ENCODE results near the gene ATXN7L2.
"Not testable (repeated sequence)": the region's sequence is repeated elsewhere in the genome, so short reads cannot be mapped to it uniquely, and the experiment has no call there.

ATXN7L2 gene

GRCh38 chr1:109483672-109484518, at the start of gene ATXN7L2:
TSS of gene ATXN7L2 (plus strand) at chr1:109483905. CDS start at chr1:109483954, 49 bp downstream.
- DNase-seq (ENCODE audit: low read depth in 2 of 2): peak; percentile 78 to 83

DNA sequence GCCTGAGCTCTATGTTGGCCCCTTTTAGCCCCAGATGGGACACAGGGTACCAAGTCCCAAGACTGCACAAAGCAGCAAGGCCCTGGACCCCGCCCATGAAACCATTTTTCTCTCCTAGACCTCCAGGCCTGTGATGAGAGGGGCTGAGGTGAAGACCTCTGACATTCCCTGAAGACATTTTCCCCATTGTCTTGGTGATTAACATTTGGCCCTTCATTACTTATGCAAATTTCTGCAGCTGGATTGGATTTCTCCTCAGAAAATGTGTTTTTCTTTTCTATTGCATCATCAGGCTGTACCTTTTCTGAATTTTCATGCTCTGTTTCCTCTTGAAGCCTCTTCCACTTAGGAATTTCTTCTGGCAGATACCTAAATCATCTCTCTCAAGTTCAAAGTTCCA, 49.2 kb upstream of the ATXN7L2 start:
- DNase-seq (ENCODE audit: low read depth in 2 of 2): no peak

GRCh38 chr1:109438798-109439297, 44.9 kb upstream of the ATXN7L2 start:
- no peak for DNase-seq (ENCODE audit: low read depth in 2 of 2)

GRCh38 chr1:109441069-109441468, 42.6 kb upstream of the ATXN7L2 start:
- DNase-seq (ENCODE audit: low read depth in 2 of 2): no peak

DNA sequence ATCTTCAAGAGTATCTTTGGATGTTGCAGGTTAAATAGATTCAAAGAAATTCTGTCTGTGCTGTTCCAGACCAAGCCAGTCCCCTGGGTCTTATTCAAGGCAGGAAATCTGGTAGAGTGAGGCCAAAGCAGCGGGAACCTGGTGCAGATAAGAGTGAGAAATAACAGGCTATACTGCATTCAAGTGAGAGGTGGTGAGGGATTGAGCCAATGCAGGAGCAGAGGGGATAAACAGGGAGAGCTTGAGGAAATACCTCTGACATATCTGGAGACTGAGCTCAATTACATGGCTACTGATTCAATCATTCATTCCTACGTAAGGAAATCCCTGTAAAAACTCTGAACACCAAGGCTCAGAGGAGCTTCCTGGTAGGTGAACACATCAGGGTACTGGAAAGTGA, 40.2 kb upstream of the ATXN7L2 start:
- DNase-seq (ENCODE audit: low read depth in 2 of 2): no peak

DNA sequence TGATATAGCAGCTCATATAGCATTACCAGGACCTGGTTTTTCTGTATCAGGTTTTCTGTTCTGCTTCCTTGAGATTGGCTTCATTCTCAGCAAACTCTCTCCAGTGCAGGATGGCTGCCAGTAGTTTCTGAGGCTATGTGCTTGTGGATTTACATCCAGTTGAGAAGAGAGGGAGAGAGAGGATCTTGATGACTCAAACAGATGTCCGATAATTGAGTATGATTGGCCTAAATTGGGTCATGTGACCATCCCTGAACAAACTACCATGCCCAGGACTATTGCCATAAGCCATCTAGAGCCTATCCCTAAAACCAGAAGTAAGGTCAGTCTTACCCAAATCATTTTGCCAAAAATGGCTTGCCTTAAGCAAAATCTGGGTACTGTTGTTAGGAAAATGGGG, 39.4 kb upstream of the ATXN7L2 start:
- DNase-seq (ENCODE audit: low read depth in 2 of 2): no peak

- not testable (repeated sequence) for DNase-seq (ENCODE audit: low read depth in 2 of 2)
These were observed 37.6 kb upstream of the ATXN7L2 start for GRCh38 chr1:109445949-109446695.

GRCh38 chr1:109447524-109447923, 36.2 kb upstream of the ATXN7L2 start:
- no peak for DNase-seq (ENCODE audit: low read depth in 2 of 2)

- DNase-seq (ENCODE audit: low read depth in 2 of 2): no peak
These were observed 29.1 kb upstream of the ATXN7L2 start for GRCh38 chr1:109454497-109455133.

- DNase-seq (ENCODE audit: low read depth in 2 of 2): no peak
These were observed 25.9 kb upstream of the ATXN7L2 start for GRCh38 chr1:109457819-109458218.

DNA sequence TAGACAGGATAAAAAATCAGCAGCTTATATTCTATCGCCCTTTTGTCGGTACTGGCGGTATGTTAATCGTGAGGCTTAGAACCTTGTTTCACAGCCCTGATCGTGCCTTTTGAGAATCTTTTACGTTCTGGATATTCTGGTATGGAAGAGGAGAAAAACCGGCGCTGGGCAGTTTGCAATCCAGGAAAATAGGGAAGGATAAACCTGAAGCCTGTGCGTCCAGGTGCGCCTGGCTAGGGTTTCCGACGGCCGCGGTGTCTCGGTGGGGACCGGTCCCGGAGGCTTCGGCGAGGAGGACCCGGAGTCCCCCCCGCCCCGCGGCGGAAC, 17.6 kb upstream of the ATXN7L2 start:
- no peak for DNase-seq (ENCODE audit: low read depth in 2 of 2)

DNA sequence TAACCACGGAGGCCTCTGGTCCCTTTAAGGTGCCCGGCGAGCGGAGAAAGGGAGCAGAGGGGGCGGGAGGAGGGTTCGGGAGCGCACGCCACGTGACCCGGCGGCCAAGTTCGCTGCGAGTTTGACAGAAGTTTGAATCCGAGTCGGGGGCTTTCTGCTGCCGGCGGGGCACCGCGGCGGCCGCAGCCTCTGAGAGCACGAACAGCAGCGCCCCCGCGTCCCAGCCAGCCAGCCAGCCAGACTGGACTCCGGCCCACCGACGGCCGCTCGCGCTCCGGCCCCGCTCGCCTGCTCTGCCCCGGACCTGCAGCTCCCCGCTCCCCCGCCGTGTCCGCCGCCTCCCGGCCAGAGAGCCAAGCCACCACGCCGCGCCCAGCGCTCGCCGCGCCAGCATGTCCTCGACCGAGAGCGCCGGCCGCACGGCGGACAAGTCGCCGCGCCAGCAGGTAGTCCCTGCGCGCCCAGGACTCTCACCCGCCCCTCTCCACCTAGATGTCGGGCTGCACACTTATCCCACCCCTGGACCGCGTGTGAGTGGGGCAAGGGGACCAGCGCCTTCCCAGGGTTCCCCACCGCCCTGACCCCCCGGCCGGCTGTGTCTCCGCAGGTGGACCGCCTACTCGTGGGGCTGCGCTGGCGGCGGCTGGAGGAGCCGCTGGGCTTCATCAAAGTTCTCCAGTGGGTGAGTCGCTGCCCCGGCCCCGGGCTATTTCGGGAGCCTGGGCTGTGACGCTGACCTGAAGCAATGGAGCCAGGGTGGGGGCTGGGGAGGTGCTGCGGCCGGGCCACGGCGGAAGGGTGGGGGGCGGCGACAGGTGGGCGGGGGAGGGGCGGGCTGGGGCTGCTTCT, 17.0 kb upstream of the ATXN7L2 start, which contains the start of gene SYPL2:
TSS of gene SYPL2 (plus strand) at position 95 of the 849 bp plus-strand sequence. CDS start at position 393, 298 bp downstream.
- no peak for DNase-seq (ENCODE audit: low read depth in 2 of 2)

DNA sequence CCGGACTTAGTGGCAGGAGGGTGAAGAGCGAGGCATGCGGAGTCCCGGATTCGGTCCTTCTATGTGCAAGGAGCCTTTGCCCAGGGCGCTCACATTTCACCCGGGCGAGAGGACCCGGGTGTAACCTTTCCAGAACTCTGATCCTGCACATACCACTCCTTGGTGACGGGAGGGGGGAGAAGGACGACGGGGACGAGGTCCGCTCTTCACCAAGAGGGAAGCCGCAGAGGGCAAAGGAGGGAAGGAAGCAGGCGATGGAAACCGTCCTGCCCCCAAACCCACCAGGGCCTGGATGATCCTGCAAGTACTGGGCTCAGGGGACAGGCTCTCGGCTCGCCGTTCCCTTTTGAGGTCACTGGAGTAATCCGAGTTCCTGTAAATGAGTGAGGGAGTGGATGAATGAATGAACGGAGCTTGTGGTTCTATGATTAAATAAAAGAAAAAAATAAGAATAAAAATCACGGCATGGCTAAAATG, 16.4 kb upstream of the ATXN7L2 start:
- DNase-seq (ENCODE audit: low read depth in 2 of 2): no peak

DNA sequence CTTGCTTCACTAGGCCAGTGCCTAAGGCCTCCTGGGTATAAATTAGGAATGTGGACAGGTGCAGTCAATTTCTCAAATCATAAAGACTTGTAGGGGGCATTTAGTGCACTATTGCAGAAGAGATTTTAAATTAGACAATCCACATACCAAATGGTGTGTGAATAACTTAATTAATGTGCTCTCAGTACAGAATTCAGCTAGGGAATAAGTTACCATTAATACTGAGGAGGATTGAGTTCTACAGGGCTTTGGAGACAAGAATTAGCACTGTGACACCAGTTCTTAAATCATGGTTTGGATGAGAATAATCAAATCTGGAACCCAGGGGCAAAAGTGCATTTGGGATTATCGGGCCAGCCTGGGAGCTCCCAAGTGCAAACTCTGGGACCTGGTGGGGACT, 15.6 kb upstream of the ATXN7L2 start:
- DNase-seq (ENCODE audit: low read depth in 2 of 2): no peak

DNA sequence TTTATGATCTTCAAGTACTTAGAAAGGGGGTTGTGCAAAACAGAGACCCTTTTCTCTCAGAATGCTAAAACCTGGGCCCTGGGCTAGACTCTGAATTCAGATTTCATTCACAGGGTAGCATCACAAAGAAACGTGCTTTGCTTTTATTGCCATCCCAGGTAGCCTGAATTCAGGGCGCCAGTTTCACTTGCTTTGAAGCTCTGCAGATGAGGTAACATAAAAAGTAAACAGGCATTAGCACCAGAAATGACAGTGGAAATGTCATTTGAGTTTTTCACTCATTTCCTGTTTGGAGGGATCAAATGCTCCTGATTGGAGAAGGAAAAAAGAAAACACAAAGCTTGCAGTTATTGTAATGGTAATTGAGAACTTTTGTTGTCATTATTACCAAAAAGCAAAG, 14.8 kb upstream of the ATXN7L2 start:
- no peak for DNase-seq (ENCODE audit: low read depth in 2 of 2)

DNA sequence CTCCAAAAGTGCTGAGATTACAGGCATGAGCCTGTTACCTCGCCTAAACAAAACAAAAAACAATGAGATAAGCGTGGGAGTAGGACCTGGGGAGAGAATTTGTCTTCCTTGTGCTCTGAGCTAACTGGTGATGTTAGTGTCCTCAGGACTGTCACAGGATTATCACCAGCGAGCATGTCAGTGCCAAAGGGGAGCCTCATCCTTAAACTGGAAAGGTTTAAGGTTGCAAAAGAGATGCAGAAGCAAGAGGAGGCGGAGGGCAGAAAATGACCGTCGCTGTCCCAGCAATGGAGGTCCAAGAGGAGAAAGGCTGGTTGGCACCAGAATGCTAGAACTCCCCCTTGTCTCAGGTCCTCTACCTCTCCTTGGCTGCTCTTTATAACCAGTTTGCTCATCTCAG, 13.5 kb upstream of the ATXN7L2 start:
- DNase-seq (ENCODE audit: low read depth in 2 of 2): no peak

- no peak for DNase-seq (ENCODE audit: low read depth in 2 of 2)
These were observed 10.9 kb upstream of the ATXN7L2 start for GRCh38 chr1:109472779-109473178.

DNA sequence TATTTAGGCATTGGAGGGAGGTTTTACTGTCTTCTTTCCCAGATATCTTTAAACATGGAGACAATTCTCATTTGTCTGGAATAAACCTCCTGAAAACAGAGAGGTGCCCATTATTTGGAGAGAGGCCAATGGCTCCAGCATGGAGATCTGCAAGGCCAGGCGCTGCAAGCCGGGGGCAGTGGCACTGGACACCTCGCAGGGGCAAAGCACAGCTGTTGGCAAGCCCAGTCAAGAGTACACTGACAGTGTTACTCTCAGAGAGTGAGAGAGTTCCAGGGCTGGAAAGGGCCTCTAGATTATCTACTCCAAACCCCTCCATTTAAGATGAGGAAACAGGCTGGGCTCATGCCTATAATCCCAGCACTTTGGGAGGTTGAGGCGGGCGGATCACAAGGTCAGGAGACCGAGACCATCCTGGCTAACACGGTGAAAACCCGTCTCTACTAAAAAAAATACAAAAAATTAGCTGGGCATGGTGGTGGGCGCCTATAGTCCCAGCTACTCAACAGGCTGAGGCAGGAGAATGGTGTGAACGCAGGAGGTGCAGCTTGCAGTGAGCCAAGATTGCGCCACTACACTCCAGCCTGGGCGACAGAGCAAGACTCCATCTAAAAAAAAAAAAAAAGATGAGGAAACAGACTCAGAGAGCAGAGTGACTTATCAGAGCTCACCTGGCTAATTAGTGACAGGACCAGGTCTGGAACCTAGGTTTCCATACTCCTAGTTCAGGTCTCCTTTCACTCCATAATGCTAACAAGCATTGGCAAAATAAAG, 10.2 kb upstream of the ATXN7L2 start:
- not testable (repeated sequence) for DNase-seq (ENCODE audit: low read depth in 2 of 2)

DNA sequence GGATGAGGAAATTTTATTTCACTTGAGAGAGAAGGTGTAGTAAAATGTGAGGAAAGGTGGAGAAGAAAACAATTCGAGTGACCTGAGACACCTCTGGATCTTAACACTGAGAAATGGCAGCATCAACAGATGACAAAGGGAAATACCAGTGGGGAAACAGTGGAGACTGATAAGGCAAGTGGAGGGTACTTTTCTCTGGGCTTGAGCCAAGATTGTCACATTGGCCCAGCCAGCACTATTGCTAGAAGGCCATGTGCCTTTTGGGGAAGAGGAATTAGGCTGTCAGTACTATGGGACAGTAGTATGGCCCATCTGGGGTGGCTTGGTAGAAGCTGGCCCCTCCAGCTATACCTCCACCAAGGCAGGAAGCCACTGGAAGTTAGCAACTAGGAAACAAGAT, 9.0 kb upstream of the ATXN7L2 start:
- DNase-seq (ENCODE audit: low read depth in 2 of 2): no peak

- no peak for DNase-seq (ENCODE audit: low read depth in 2 of 2)
These were observed 8.4 kb upstream of the ATXN7L2 start for GRCh38 chr1:109475261-109475660.

- DNase-seq (ENCODE audit: low read depth in 2 of 2): no peak
These were observed 6.9 kb upstream of the ATXN7L2 start for GRCh38 chr1:109476825-109477224.

All from activated CD4-positive, alpha-beta T cell treated with anti-CD3 and anti-CD28 coated beads for 24 hours (primary cell).